OCI-LY7 (cell line): ENCODE measurements around the gene FAM240A. TPM values are rescaled to one million over a fixed set of nuclear protein-coding genes. Genes with fewer than 3 reads are reported as not detected.

ENCODE experiments used
- BruUV-seq: library from RNA; stranded (reverse); fragments of 400-500 nt; replicated peaks from 2 replicates; lab custom pipeline; 2021; lab: Mats Ljungman, UMichigan
- CTCF ChIA-PET: fragments of 300-600 bp; sonication (Branson Sonifier 250); formaldehyde crosslinking; loops from one replicate; lab custom pipeline; 2022; ENCODE audit warnings: antibody characterized with exemption; ENCODE audit not compliant: unreplicated experiment; lab: Charles Lee
- POLR2A ChIA-PET: fragments of 300-600 bp; sonication (Branson Sonifier 250); formaldehyde crosslinking; loops from one replicate; lab custom pipeline; 2022; ENCODE audit warnings: antibody characterized with exemption; lab: Charles Lee
- DNase-seq: peaks from one replicate; pipeline ENCODE4 v3.0.0-alpha.2; 2015; ENCODE audit warnings: low spot score
- H2AFZ ChIP-seq: fragments of 200-600 bp; sonication (generic), shearing (Covaris generic); 2 replicates; pipeline ENCODE4 v1.6.1; 2014; ENCODE audit warnings: mild to moderate bottlenecking, antibody characterized with exemption, low read length, moderate library complexity
- H3K27ac ChIP-seq: fragments of 200-600 bp; sonication (generic); 2 replicates; pipeline ENCODE4 v1.5.1; 2014; ENCODE audit warnings: mixed run types, low read depth, mild to moderate bottlenecking, moderate library complexity, low read length, inconsistent platforms; ENCODE audit not compliant: poor library complexity, severe bottlenecking
- H3K36me3 ChIP-seq: fragments of 200-600 bp; sonication (generic); 2 replicates; pipeline ENCODE4 v1.6.1; 2014; ENCODE audit warnings: mild to moderate bottlenecking, antibody characterized with exemption, low read length, moderate library complexity, mixed read lengths; ENCODE audit not compliant: insufficient read depth
- H3K4me1 ChIP-seq: fragments of 200-600 bp; sonication (generic); 2 replicates; pipeline ENCODE4 v1.5.1; 2014; ENCODE audit warnings: mild to moderate bottlenecking, low read length; ENCODE audit not compliant: insufficient read depth, poor library complexity, severe bottlenecking
- H3K4me2 ChIP-seq: fragments of 200-600 bp; sonication (generic); 2 replicates; pipeline ENCODE4 v1.6.1; 2014; ENCODE audit warnings: mild to moderate bottlenecking, low read length
- H3K4me3 ChIP-seq: fragments of 200-600 bp; sonication (generic); 2 replicates; pipeline ENCODE4 v1.5.1; 2014; ENCODE audit warnings: mild to moderate bottlenecking, low read depth, low read length; ENCODE audit not compliant: poor library complexity, severe bottlenecking
- H3K79me2 ChIP-seq: fragments of 200-600 bp; sonication (generic); 2 replicates; pipeline ENCODE4 v1.6.1; 2016; ENCODE audit warnings: low read depth, mild to moderate bottlenecking, low read length, moderate library complexity, mixed read lengths; ENCODE audit not compliant: insufficient read depth
- H3K9me2 ChIP-seq: fragments of 200-600 bp; sonication (generic); 2 replicates; pipeline ENCODE4 v1.6.1; 2016; ENCODE audit warnings: mild to moderate bottlenecking, low read length, mixed read lengths; ENCODE audit not compliant: insufficient read depth
- H3K9me3 ChIP-seq: fragments of 200-600 bp; sonication (generic); 2 replicates; pipeline ENCODE4 v1.6.1; 2014; ENCODE audit warnings: mild to moderate bottlenecking, mixed run types, low read length, mixed read lengths
- H4K20me1 ChIP-seq: fragments of 200-600 bp; sonication (generic); 2 replicates; pipeline ENCODE4 v1.6.1; 2014; ENCODE audit warnings: mild to moderate bottlenecking, antibody characterized with exemption, low read length, moderate library complexity, mixed read lengths; ENCODE audit not compliant: insufficient read depth
- CTCF ChIP-seq: fragments of 200-600 bp; sonication (generic); conservative IDR thresholded peaks from 2 replicates; pipeline ENCODE4 v1.5.1; 2014; ENCODE audit warnings: mild to moderate bottlenecking, antibody characterized with exemption, low read length, moderate library complexity, mixed read lengths
- EZH2phosphoT487 ChIP-seq: fragments of 200-600 bp; sonication (generic); IDR thresholded peaks from 2 replicates; pipeline ENCODE4 v1.6.1; 2018; ENCODE audit warnings: low read depth, borderline replicate concordance, mild to moderate bottlenecking, mixed run types, antibody characterized with exemption, low read length, moderate library complexity, mixed read lengths
- intact Hi-C: fragments of 100-400 bp; cut with micrococcal nuclease; formaldehyde crosslinking; loops from one replicate; pipeline ENCODE4 v1.10.0; 2022; ENCODE audit not compliant: unreplicated experiment
- total RNA-seq, 2 experiments: library from RNA; depleted of rRNA in 1 of 2; stranded (reverse); fragments of >200 nt in 1 of 2; shearing (Covaris generic) in 1 of 2; gene quantifications; 2 replicates each; pipeline ENCODE4 v1.2.3, GENCODE V29; 2014 to 2022

The FAM240A gene
- total RNA-seq, 2 experiments from 2014 or later = not detected

GRCh38 chr3:46624975-46625490 is 12.7 kb downstream of the FAM240A start:
- no peak overlapping the region for H2AFZ ChIP-seq
- H3K27ac ChIP-seq = no peak overlapping the region
- H3K9me2 ChIP-seq = no peaks in the 10 kb centered on the region
- H3K9me3 ChIP-seq = no peaks in the 10 kb centered on the region
- DNase-seq = no peak
- no peak overlapping the region for H3K4me2 ChIP-seq
- intact Hi-C loops = no loop called here
- TF ChIP-seq EZH2phosphoT487 (no peak), CTCF (no peak)
- ChIA-PET CTCF (no interaction called here), POLR2A (interaction anchor here (0.9 to 1.3 kb wide), 2 partner anchors 33 to 86 kb away, joined by 3 read pairs; no protein-coding TSS in a partner anchor)
- H3K36me3 ChIP-seq = no peaks in the 10 kb centered on the region
- peaks cover 10% of the 10 kb centered on the region for H3K4me1 ChIP-seq
- H3K4me3 ChIP-seq = no peak overlapping the region
- BruUV-seq = no TSS peak
- no peaks in the 10 kb centered on the region for H3K79me2 ChIP-seq
- H4K20me1 ChIP-seq = no peaks in the 10 kb centered on the region

GRCh38 chr3:46626039-46626438 is 13.7 kb downstream of the FAM240A start:
- no peaks in the 10 kb centered on the region for H3K36me3 ChIP-seq
- no peaks in the 10 kb centered on the region for H3K79me2 ChIP-seq
- H3K4me2 ChIP-seq = no peak overlapping the region
- no peak for TF ChIP-seq CTCF
- TF ChIP-seq EZH2phosphoT487 = no peak
- no peak for DNase-seq
- peaks cover 12% of the 10 kb centered on the region for H3K4me1 ChIP-seq
- CTCF ChIA-PET = no interaction called here
- no peaks in the 10 kb centered on the region for H4K20me1 ChIP-seq
- intact Hi-C loops = no loop called here
- H3K9me3 ChIP-seq = no peaks in the 10 kb centered on the region
- no peak overlapping the region for H3K4me3 ChIP-seq
- no peaks in the 10 kb centered on the region for H3K9me2 ChIP-seq
- no TSS peak for BruUV-seq
- H3K27ac ChIP-seq = no peak overlapping the region
- H2AFZ ChIP-seq = no peak overlapping the region
- POLR2A ChIA-PET = interaction anchor here (1.3 kb wide), 1 partner anchor 87 kb away, joined by 3 read pairs; no protein-coding TSS in a partner anchor

- DNase-seq = no peak
- no peaks in the 10 kb centered on the region for H4K20me1 ChIP-seq
- H3K4me3 ChIP-seq = no peak overlapping the region
- ChIA-PET POLR2A (interaction anchor here (0.8 to 1.2 kb wide), 2 partner anchors 87 to 137 kb away, joined by 4 to 10 read pairs; no protein-coding TSS in a partner anchor), CTCF (interaction anchor here (0.6 kb wide), 1 partner anchor 75 kb away, joined by 3 read pairs; no protein-coding TSS in a partner anchor)
- H2AFZ ChIP-seq = no peak overlapping the region
- H3K79me2 ChIP-seq = no peaks in the 10 kb centered on the region
- no TSS peak for BruUV-seq
- no peak overlapping the region for H3K27ac ChIP-seq
- no peak overlapping the region for H3K4me2 ChIP-seq
- TF ChIP-seq EZH2phosphoT487 = no peak
- TF ChIP-seq CTCF = no peak
- no peaks in the 10 kb centered on the region for H3K36me3 ChIP-seq
- H3K9me3 ChIP-seq = no peaks in the 10 kb centered on the region
- H3K9me2 ChIP-seq = no peaks in the 10 kb centered on the region
- H3K4me1 ChIP-seq = peaks cover 12% of the 10 kb centered on the region
- intact Hi-C loops = no loop called here
These were observed 14.8 kb downstream of the FAM240A start for GRCh38 chr3:46627078-46627477.
